ENCODE data around the gene CDKAL1.

CDKAL1 gene

GRCh38 chr6:20850686-20851416 is 316.6 kb downstream of the CDKAL1 start:
- no peak for DNase-seq

GRCh38 chr6:20851795-20852194 is 317.5 kb downstream of the CDKAL1 start:
- no peak for DNase-seq

GRCh38 chr6:20853828-20854227 is 319.6 kb downstream of the CDKAL1 start:
- no peak for DNase-seq

- DNase-seq, result no peak
Observed at GRCh38 chr6:20856681-20857288, 322.5 kb downstream of the CDKAL1 start.

GRCh38 chr6:20861481-20861880 is 327.2 kb downstream of the CDKAL1 start:
- no peak for DNase-seq

- DNase-seq, result no peak
Observed at GRCh38 chr6:20866036-20866435, 331.8 kb downstream of the CDKAL1 start.

- DNase-seq, result no peak
Observed at GRCh38 chr6:20866935-20867703, 332.9 kb downstream of the CDKAL1 start.

GRCh38 chr6:20868397-20869096 is 334.3 kb downstream of the CDKAL1 start:
- DNase-seq, result no peak

GRCh38 chr6:20870021-20870420 is 335.8 kb downstream of the CDKAL1 start:
- DNase-seq, result no peak

GRCh38 chr6:20870493-20870892 is 336.2 kb downstream of the CDKAL1 start:
- no peak for DNase-seq

GRCh38 chr6:20873425-20874190 is 339.4 kb downstream of the CDKAL1 start:
- DNase-seq, result no peak

GRCh38 chr6:20875369-20875963 is 341.2 kb downstream of the CDKAL1 start:
- DNase-seq, result no peak

- no peak for DNase-seq
Observed at GRCh38 chr6:20876036-20876435, 341.8 kb downstream of the CDKAL1 start.

GRCh38 chr6:20876561-20876960 is 342.3 kb downstream of the CDKAL1 start:
- DNase-seq, result no peak

- no peak for DNase-seq
Observed at GRCh38 chr6:20877008-20877937, 343.0 kb downstream of the CDKAL1 start.

- no peak for DNase-seq
Observed at GRCh38 chr6:20879121-20879520, 344.9 kb downstream of the CDKAL1 start.

- DNase-seq, result no peak
Observed at GRCh38 chr6:20879526-20879925, 345.3 kb downstream of the CDKAL1 start.

GRCh38 chr6:20881365-20881764 is 347.1 kb downstream of the CDKAL1 start:
- DNase-seq, result no peak

GRCh38 chr6:20882014-20882413 is 347.8 kb downstream of the CDKAL1 start:
- no peak for DNase-seq

- DNase-seq, result no peak
Observed at GRCh38 chr6:20885076-20885475, 350.8 kb downstream of the CDKAL1 start.

- no peak for DNase-seq
Observed at GRCh38 chr6:20891161-20891560, 356.9 kb downstream of the CDKAL1 start.
